Kidney (tissue), 14 donors: ENCODE data around the gene GRIA4. TPM values are rescaled to one million over a fixed set of nuclear protein-coding genes. Genes with fewer than 3 reads are reported as not detected.
A peak's percentile ranks its signal among the peaks of the same experiment; 100 is the strongest.

Experiments used
- DNase-seq, 5 donors: peaks; one replicate each; pipeline ENCODE4 v3.0.0-alpha.2; 2013 to 2020
- FAIRE-seq: peaks from 2 replicates; lab custom pipeline; 2012; peaks lifted over from hg19 to GRCh38; lab: Jason Lieb, UNC
- H3K27ac ChIP-seq, 2 donors: one replicate each; pipeline ENCODE4 v1.7.0; 2013; ENCODE audit warnings: low read depth in 2 of 2, low read length in 2 of 2, inconsistent platforms in 1 of 2
- H3K27me3 ChIP-seq: one replicate; pipeline ENCODE4 v1.7.1; 2013; ENCODE audit warnings: low read length, inconsistent platforms; ENCODE audit not compliant: control insufficient read depth, insufficient read depth
- H3K36me3 ChIP-seq, 3 donors: one replicate each; pipeline versions ENCODE4 v1.7.0 to v1.7.1; 2013; ENCODE audit warnings: low read length in 3 of 3, control low read depth in 1 of 3, inconsistent platforms in 1 of 3; ENCODE audit not compliant: insufficient read depth in 3 of 3, control insufficient read depth in 2 of 3
- H3K4me1 ChIP-seq, 3 donors: one replicate each; pipeline versions ENCODE4 v1.7.0 to v1.7.1; 2013; ENCODE audit warnings: low read length in 3 of 3, inconsistent platforms in 1 of 3, low read depth in 1 of 3; ENCODE audit not compliant: control insufficient read depth in 2 of 3, insufficient read depth in 2 of 3
- H3K4me3 ChIP-seq, 3 donors: one replicate each; pipeline versions ENCODE4 v1.7.0 to v1.8.1; 2013; ENCODE audit warnings: low read length in 3 of 3, control low read depth in 1 of 3, inconsistent platforms in 1 of 3
- H3K9ac ChIP-seq, 3 donors: one replicate each; pipeline versions ENCODE4 v1.7.0 to v1.7.1; 2013; ENCODE audit warnings: low read length in 3 of 3, control low read depth in 1 of 3, inconsistent platforms in 1 of 3
- H3K9me3 ChIP-seq, 3 donors: one replicate each; pipeline versions ENCODE4 v1.7.0 to v1.7.1; 2013; ENCODE audit warnings: low read length in 3 of 3, control low read depth in 1 of 3, inconsistent platforms in 1 of 3; ENCODE audit not compliant: control insufficient read depth in 2 of 3, insufficient read depth in 1 of 3
- CTCF ChIP-seq: IDR thresholded peaks from 3 replicates; pipeline ENCODE4 v1.5.1; 2012; ENCODE audit warnings: mild to moderate bottlenecking, moderate library complexity, borderline replicate concordance; ENCODE audit not compliant: insufficient read depth; ENCODE audit errors: extremely low read depth
- intact Hi-C: fragments of 100-400 bp; cut with DNase I; formaldehyde crosslinking; loops from one replicate; pipeline ENCODE4 v1.11.1; 2022
- polyA plus RNA-seq: library from polyadenylated mRNA; stranded (reverse); fragments of 350-450 nt; fragmentation: Illumina TruSeq; extraction: RNeasy Lipid Tissue Mini Kit (QIAGEN cat#74804); gene quantifications from one replicate; pipeline ENCODE4 v1.2.3, GENCODE V29; 2014; ENCODE audit warnings: low read depth, low replicate concordance; ENCODE audit not compliant: insufficient read depth
- total RNA-seq: library from RNA; stranded (reverse); fragmentation: NEBNext Ultra II Directional; extraction: Animal tissue kit (Norgen Biotek cat#: 25700); gene quantifications from one replicate; pipeline ENCODE4 v1.2.1, GENCODE V29; 2021
- donor health status: control.
- donor health status: control.
- donor health status: control.
- donor health status: control.
- donor health status: control.
- donor health status: DM: yes; HTN: yes; CAD: no.
- donor health status: Normal renal cell carcinoma (clear cell type).

The GRIA4 gene
- total and polyA plus RNA-seq, 2 donors from 2014 or later: 0.45 TPM; not detected in 1

DNA sequence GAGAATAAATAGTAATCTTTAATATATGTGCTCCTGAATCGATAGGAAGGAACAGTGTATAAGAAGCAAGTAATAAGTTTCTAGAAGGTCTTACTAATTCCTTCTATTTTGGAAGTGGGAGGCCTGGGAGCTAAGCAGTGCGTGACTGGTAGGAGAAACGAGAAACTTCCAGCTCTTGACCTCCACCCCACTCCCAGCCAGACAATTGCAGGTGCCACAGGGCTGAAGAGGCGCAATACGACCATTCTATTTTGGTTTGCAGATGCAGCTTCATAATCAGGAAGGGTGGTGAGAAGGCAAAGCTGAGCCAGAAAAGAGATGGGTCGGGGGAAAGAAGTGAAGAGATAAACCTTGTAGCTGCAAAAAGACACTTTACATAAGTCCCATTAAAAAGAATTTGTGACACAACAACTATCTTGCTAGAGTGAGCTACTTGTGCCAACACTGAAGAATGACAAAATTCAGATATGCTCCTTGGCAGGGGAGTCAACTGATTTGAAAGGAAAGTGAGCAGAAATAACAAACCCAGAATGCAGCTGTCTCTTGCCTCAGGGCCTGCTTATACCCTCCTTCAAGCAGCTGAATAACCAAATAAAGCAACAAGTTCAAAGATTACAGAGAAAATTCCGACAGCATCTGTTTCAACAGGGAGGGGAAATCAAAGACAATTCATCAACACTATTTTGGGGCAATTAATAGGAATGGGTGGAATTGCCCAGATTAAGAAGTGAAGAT is 35.1 kb downstream of the GRIA4 start:
- intact Hi-C loops: no loop called here
- Histone ChIP-seq H3K4me1 (no peaks in the 10 kb centered on the region), H3K36me3 (no peaks in the 10 kb centered on the region), H3K4me3 (no peak overlapping the region), H3K9me3 (no peaks in the 10 kb centered on the region), H3K9ac (no peak overlapping the region), H3K27me3 (no peaks in the 10 kb centered on the region), H3K27ac (no peak overlapping the region)
- TF ChIP-seq CTCF: no peak
- DNase-seq (peak in 2 of 5 donors; percentile 1 to 5), FAIRE-seq (no peak)

- TF ChIP-seq CTCF: no peak
- no peaks in the 10 kb centered on the region for H3K27me3 ChIP-seq
- H3K36me3 ChIP-seq: no peaks in the 10 kb centered on the region
- DNase-seq: no peak
- H3K9me3 ChIP-seq: no peaks in the 10 kb centered on the region
- no peak for FAIRE-seq
- H3K9ac ChIP-seq: no peak overlapping the region
- H3K4me1 ChIP-seq: no peaks in the 10 kb centered on the region
- intact Hi-C loops: no loop called here
- H3K27ac ChIP-seq: no peak overlapping the region
- H3K4me3 ChIP-seq: no peak overlapping the region
Measured at GRCh38 chr11:105647780-105648179, 37.9 kb downstream of the GRIA4 start.

- TF ChIP-seq CTCF: no peak
- Histone ChIP-seq H3K4me1 (no peaks in the 10 kb centered on the region), H3K27ac (no peak overlapping the region), H3K36me3 (no peaks in the 10 kb centered on the region), H3K9me3 (no peaks in the 10 kb centered on the region), H3K9ac (no peak overlapping the region), H3K4me3 (no peak overlapping the region), H3K27me3 (no peaks in the 10 kb centered on the region)
- intact Hi-C loops: no loop called here
- no peak for DNase-seq
- FAIRE-seq: no peak
Measured at GRCh38 chr11:105648762-105649161, 38.9 kb downstream of the GRIA4 start.
